Caki2 (cell line): ENCODE results near the gene ATXN1. TPM values are rescaled to one million over a fixed set of nuclear protein-coding genes. Genes with fewer than 3 reads are reported as not detected.

Source experiments
- DNase-seq: peaks from one replicate; pipeline ENCODE4 v3.0.0-alpha.2; 2015; ENCODE audit warnings: low read depth
- in situ Hi-C: cut with HindIII; loops from 2 replicates; pipeline ENCODE4 v1.10.0; 2016; ENCODE audit warnings: low sequenced_read_pairs, low pct_unique_long_range_greater_than_20kb, mixed read lengths
- total RNA-seq: library from RNA; depleted of rRNA; stranded (reverse); fragments of >200 nt; shearing (Covaris generic); gene quantifications from 2 replicates; pipeline ENCODE4 v1.2.3, GENCODE V29; 2014; ENCODE audit warnings: low replicate concordance; rRNA removed

The ATXN1 gene
- total RNA-seq = 18.7 and 23.8 TPM in 2 replicates

DNA sequence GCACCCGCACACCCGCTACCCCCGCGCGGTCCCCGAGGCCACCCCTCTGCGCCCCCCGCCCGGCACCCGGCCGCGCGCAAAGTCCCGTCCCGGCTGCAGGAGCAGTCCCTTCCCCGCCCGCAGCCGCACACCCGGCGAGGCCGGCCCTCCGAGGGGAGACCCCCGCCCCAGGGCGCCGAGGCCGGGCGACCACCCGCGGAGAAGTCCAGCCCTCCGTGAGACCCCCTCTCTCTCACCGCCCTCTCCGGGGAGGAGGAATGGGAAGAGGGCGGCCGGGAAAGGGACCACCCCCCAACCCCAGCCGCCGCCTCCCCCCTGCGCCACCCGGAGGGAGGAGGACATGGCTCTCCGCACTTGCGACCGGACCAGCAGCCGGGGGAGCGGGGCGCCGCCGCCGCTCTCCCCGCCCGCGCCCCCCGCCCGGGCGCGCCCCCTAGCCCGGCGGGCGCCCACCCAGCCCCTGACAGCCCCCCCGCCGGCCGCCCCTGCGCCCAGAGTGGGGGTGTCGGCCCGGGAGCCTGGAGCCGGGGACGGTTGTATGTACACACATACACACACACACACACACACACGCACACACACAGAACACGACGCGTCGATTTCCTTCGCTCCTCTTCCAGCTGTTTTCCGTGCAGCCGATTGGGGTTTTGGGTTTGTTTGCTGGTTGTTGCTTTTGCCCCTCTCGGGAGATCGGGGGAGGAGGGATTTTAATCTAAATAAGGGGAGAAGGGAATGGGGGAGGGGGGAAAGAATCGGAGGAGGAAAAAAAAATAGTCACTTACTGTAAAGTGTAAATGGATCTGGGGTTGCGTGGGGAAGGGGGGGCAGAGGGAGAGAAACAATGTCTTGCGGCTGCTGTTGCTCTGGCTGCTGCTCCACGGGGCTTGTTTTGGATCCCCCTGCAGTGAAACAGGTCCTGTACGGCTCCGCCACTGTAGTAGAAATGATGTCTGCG lies at the start of gene ATXN1:
Gene ATXN1 (minus strand): TSS at position 945 of the 955 bp plus-strand sequence.
- in situ Hi-C loops = no loop called here
- DNase-seq = peak; percentile 69

DNA sequence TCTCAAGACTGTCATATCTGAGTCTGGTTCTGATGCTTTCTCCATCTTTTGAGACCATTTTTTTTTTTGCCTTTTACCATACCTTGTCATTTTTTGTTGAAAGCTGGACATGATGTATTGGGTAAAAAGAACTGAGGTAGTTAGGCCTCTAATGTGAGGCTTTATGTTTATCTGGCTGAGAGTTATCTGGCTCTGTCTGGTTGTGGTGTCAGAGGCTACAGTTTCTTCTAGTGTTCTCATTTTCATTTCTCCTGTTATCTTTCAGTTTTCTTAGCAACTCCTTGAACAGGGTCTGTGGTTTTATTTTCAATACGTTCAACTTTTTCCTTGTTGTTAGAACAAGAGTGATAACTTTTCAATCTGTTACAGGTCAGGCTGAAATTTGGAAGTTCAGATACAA lies 49.2 kb upstream of the ATXN1 start:
- DNase-seq = no peak
- in situ Hi-C loops = no loop called here

DNA sequence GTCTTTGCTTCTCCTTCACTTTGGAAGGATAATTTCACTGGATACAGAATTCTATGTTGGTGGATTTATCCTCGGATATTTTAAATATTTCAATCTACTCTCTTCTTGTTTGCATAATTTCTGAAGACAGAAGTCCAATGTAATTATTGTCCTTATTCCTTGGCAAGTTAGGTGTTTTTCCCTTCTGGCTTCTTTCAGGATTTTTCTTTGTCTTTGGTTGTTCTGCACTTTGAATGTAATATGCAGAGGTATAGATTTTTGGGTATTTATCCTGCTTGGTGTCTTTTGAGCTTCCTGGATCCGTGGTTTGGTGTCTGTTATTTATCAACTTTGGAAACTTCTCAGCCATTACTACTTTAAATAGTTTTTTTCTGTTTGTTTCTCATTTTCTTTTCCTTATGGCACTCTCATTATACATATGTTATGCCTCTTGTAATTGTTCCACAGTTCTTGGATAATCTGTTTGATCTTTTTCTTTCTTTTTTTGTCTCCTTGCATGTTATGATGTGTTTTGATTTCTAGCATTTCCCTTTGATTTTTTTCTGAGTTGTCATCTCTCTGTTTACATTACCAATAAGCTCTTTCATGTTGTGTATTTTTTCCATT lies 48.6 kb upstream of the ATXN1 start:
- DNase-seq = no peak
- in situ Hi-C loops = no loop called here

DNA sequence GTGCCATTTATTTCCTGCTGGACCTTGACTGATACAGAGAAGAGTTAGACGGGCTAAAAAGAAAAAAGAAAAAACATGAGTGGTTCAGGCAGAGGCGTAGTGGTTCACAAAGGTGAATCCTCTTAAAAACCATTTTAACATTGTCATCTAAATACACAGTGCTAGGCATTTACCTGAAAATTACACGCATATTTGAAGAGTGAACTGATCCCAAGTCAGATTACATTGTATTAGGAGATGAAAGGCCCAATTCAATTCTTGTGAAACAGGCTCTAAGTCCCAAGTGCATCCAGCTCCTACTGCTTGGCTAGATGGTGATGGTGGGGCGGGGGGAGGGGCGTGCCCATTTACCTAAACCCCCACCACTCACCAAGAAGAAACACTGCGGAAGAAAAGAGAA lies 46.7 kb upstream of the ATXN1 start:
- in situ Hi-C loops = no loop called here
- no peak for DNase-seq

DNA sequence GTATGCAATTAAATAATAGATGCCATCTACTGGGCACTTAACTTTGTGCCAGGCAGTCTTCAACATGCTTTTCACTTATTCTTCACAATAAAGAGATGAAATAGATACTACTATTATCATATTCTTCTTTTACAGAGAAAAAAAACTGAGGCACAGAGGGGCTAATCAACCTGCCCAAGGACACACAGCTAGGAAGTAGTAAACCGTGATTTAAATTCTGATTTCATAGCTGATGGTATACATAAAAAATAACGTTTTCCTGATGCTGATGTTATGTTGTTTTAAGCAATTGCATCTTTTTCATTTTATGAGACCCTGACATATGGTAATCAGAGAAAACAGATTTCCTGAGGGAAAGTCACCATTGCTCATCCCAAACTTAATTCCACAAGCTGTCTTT lies 45.1 kb upstream of the ATXN1 start:
- DNase-seq = no peak
- in situ Hi-C loops = no loop called here

DNA sequence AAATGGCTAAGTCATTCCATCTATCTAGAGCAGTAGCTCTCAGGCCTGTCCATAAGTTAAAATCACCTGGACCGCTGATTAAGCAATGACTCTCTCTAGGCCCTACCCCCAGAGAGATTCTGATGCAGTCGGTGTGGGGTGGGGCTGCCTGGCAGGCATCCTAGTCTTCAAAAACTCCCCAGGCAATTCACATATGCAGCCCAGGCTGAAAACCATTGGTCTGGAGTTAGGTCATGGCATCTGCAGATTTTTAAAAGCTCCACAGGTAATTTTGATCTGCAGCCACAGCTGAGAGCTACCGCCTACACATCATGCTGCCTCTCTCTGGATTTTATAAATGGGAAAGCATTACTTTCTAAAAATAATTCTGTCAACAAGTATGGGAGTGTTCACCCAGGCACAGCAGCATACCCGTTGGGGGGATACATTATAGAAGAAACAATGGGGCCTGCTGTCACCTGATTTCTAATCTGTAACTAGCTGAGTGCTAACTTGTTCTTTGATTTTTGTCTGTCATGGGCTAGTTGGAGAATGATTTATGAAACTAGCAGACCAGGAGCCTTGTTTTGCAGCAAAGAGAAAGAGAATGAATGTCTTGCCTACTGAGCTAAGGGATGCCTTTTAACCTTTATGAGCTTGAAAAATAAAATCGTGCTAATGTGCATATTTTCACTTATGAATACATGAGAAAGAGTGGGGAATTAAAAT lies 44.1 kb upstream of the ATXN1 start:
- DNase-seq = no peak
- in situ Hi-C loops = no loop called here

DNA sequence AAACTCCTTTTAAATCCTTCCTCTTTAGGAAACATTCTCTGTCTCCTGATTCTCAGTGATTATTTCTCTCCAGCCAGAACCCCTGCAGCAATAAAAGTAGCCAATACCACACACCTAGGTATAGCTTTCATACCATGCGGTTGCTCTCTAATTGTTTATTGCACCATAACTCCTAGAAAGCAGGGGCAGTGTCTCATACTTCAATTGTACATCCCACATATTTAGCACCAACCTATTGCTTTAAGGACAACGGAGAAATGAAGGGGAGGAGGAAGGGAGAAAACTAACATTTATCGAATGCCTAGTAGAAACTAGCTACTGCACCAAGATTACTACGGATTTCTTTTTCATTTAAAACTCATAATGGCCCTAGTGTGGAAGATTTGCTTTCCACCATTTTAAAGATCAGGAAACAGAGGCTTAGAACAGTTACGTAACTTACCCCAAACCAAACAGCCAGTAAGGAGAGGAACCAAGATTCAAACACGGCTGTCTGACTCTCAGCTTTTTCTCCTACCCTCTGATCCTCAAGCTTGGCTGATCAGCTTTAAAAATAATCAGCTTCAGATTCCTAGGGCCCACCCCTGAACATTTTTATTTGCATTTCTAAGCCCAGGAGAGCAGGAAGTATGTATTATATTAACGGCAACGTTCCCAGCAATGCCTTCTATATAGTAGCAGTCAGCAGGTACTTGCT lies 43.4 kb upstream of the ATXN1 start:
- in situ Hi-C loops = no loop called here
- DNase-seq = no peak

DNA sequence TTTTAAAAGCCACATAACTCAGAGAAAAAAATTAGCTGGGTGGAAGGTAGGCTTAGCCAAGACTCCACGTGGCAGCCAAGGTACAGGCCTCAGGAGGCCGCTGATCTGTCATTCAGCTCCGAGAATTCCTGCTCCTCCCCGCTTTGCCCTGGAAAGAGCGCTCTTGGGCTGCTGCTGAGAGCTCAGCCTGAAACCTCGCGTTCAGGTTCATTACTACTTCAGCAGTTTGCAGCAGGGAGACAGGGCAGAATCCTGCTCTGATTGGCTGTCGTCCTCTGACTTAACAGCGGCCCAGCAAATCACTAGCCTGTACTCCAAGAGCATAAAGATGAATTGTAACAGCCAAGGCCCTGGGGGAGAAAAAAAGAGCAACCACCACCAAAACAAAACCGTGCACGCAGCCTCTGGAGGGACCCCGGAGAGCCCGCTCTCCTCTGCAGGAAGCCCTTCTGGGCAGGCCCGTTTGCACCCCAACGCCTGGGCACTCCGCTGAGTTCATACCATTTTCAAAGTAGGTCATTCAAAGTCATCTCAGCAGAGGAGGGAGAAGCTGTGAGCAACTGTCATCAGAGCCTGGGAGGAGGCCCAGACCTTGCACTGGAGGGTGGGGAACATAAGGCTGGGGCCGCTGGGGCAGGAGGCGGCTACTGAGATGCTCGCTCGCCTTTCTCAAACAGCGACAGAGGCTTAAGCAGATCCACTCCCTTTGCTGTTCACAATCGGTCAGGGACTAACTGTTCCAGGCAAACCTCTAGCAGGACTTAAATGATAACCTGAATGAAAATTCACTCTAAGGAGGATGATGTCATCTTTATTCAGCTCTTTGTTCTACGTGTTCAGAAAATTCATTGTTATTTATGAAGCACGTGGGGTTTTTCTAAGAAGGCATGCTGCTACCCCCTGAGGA lies 42.3 kb upstream of the ATXN1 start:
- in situ Hi-C loops = no loop called here
- DNase-seq = no peak

DNA sequence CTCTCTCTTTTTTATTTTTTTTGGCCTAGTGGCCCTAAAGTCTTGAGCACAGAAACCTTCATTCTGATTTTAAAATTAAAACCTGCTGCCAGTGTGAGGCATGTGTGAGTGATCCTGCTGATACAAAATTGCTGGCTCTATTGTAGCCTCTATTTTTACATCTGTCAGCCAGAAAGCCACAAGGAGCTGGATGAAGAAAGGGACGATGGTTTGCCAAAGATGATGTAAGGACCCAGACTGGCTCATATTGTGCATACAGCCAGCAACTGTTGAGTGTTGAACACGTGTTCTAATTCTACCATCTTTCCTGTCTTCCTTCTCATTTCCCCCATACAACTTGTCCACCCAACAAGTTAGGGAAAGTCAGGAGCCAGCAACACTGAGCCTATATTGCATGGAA lies 40.8 kb upstream of the ATXN1 start:
- in situ Hi-C loops = no loop called here

DNA sequence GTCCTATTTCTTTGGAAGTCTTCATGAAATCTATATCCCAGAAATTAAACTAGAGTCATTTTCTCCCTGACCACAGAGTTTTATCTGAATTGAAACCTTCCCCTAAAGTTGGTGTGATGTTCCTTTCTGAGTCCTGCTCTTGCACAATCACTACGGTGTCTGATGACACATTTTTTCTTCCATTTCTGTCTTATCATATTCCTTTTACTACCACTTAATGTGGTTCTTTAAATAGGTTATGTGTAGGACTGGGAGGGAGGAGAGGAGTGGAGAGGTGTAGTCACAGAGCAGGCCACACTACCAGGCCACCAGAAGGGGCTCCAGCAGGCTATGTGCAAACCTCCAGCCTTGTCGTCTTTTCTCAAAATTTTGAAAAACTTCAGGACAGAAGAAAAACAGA lies 39.7 kb upstream of the ATXN1 start:
- no peak for DNase-seq
- in situ Hi-C loops = no loop called here

More for the DNA sequence above, 40.8 kb upstream of the ATXN1 start:
- DNase-seq = no peak

DNA sequence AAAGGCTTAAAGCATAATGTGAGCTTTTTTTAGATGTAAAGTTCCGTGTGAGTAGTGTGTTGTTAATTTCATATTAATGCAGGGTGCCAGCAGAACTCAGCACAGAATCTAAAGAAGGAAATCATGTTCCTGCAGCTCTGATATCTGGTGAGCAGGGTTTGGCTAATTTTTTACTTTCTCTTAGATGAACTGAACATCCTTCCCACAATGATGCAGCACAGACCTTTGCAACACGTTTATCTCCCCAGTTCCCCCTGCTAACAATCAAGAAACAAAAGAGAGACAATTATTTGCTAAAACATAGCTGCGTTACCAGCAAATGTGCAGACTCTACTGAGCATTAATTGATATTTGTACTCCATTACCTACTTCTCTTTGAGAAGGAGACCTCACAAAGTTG lies 39.1 kb upstream of the ATXN1 start:
- in situ Hi-C loops = no loop called here
- no peak for DNase-seq

DNA sequence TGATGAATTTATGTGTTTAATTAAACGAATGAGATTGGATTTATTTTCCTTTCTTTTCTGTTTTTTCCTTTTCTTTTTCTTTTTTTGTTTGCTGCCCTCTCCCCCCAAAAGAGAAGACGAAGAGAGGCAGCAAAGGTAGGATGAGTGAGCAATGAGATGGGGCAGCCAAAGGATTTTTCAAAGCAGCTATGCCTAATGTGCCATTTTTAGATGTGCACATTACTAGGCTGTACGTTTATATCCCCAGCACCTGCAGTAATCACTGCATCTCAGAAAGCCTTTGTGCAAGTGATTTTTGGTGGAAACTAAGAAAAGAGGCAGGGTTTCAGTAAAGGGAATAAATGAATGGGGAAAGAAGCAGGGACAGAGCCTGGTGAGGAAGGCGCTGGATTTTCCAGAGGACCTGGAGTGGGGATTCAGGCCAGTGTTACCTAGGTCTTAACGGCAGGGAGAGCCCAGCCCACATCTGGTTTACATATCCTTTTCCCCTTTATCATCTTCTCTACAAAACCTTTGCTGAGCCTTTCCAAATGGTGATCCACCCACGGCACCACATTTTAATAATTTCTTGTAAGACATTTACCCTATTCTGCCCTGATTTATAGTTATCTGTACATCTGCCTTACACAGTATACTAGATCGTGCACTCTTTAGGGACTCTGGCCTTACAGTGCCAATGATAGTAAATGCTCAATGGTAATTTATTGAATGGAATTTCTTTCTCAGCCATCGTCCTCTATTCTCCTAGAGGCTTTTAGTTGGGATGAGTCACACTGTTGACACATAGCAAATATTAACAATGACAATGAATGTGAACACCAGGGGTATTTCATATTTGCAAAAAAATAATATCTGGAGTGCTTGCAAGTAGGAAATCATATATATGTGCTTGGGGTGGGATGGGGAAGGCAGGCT lies 38.3 kb upstream of the ATXN1 start:
- in situ Hi-C loops = no loop called here

DNA sequence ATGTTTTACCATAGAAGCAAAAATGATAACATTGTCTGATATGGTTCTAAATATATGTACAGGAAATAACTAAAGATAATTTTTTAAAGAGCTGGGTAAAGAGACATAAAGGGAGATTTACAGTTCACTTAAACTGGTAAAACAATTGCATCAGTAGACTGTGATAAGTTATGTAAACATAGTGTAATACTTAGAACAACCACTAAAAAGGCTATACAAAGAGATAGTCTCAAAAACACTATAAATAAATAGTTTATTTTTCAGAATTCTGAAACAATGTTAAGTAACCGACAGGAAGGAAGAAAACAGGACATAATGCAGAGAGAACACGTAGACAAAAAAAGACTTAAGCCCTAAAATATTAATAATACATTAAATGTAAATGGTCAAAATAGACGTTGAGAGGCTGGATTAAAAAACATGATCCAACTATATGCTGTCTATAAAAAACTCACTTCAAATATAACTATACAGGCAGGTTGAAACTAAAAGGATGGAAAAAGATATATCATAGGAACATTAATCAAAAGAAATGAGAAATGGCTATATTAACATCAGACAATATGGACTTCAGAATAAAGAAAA lies 32.7 kb upstream of the ATXN1 start:
- in situ Hi-C loops = no loop called here
- no peak for DNase-seq

More for the DNA sequence above, 38.3 kb upstream of the ATXN1 start:
- DNase-seq = no peak

DNA sequence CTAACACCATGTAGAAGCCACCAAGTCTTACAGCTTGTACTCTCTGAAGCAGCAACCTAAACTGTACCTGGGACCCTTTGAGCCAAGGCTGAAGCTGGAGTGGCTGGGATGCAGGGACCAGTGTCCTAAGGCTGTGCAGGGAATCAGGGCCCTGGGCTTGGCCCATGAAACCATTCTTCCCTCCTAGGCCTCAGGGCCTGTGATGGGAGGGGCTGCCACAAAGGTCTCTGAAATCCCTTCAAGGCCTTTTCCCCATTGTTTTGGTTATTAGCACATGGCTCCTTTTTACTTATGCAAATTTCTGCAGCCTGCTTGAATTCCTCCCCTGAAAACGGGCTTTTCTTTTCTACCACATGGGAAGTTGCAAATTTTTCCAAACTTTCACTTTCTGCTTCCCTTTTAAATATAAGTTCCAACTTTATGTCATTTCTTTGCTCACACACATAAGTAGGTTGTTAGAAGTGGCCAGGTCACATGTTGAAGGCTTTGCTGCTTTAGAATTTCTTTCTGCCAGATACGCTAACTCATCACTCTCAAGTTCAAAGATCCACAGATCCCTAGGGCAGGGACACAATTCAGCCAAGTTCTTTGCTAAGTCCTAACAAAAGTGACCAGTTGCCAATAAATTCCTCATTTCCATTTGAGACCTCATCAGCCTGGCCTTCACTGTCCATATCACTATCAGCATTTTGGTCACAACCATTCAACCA lies 28.2 kb upstream of the ATXN1 start:
- in situ Hi-C loops = no loop called here
- no peak for DNase-seq

DNA sequence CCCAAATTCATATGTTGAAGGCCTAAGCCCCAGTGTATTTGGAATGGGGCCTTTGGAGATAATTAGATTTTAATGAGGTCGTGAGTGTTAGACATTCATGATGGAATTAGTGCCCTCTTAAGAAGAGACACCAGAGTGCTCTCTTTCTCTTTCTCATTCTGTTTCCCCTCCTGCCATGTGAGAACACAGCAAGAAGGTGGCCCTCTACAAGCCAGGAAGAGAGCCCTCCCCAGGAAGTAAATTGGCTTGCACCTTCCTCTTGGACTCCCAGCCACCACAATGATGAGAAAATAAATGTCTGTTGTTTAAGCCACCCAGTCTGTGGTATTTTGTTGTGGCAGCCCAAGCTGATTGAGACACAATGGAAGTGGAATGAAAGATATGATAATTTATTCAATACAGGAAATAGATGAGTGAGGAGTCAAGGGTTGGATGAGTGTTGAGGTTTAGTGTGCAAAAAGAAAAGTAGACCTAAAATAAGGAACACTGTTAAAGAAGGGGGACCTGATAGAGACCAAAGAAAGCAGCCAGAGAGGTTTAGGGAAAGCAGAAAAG lies 25.9 kb upstream of the ATXN1 start:
- no peak for DNase-seq
- in situ Hi-C loops = no loop called here
